Activated naive CD4-positive, alpha-beta T cell (primary cell): ENCODE results near the gene ABI3.
"Not testable (repeated sequence)": the region's sequence is repeated elsewhere in the genome, so short reads cannot be mapped to it uniquely, and the experiment has no call there.

Experiments used
- DNase-seq, 4 experiments: peaks; one replicate each; lab custom pipeline; 2025; lab: John Stamatoyannopoulos, UW

The ABI3 gene

GRCh38 chr17:49252148-49252695 is 41.7 kb downstream of the ABI3 start:
- no peak for DNase-seq

DNA sequence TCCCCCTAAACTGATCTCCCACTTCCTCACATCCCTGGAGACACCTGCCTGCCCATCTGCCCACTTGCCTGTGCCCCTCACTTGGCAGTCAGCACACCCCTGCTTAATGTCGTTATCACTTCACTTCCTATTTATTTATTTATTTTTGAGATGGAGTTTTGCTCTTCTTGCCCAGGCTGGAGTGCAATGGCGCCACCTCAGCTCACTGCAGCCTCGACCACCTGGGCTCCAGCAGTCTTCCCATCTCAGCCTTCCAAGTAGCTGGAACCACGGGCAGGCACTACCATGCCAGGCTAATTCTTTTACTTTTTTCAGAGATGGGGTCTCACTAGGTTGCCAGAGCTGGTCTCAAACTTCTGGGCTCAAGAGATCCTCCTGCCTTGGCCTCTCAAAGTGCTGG is 43.6 kb downstream of the ABI3 start:
- no peak for DNase-seq

GRCh38 chr17:49255125-49255524 is 44.6 kb downstream of the ABI3 start:
- no peak for DNase-seq

GRCh38 chr17:49258394-49258793 is 47.9 kb downstream of the ABI3 start:
- DNase-seq: no peak

DNA sequence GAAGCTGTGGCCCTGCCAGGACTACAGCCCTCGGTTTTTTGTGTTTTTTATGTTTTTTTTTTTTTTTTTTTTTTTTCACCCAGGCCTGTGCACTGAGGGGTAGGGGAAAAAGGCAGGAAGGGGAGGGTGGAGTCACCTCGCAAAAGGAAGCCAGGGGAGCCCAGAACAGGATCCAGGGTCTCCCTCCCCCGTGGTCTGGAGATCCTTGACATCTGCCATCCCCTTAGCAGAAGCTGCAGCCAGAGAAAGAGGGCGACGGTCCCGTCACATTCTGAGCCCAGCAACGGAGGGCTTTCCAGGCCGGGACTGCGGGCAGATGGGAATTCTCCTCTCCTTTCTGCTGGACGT is 49.1 kb downstream of the ABI3 start:
- no peak for DNase-seq

GRCh38 chr17:49260011-49260816 is 49.7 kb downstream of the ABI3 start:
- DNase-seq: peak; percentile 11 to 38 (median 17)

GRCh38 chr17:49260817-49261291 is 50.3 kb downstream of the ABI3 start:
- no peak for DNase-seq

- not testable (repeated sequence) for DNase-seq
Measured at GRCh38 chr17:49261540-49261939, 51.0 kb downstream of the ABI3 start.

- DNase-seq: no peak
Measured at GRCh38 chr17:49266233-49266632, 55.7 kb downstream of the ABI3 start.

DNA sequence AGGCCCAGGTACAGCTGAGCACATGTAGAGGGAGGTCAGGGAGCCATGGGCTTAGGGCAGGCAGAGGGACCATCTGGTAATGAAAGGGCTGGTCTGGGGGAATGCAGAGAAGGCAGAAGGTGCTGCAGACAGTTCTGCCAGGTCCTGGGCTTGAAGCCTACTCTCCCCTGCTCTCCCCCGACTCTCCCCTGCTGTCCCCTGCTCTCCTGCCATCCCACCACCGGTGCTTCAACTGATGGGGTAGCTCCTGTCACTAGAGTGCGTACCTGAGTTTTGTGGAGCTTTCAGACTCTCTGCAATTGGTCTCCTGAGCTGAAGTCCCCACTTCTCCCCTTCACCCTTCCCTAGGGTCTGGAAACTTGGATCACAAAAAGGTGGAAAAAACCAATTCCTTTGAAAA is 57.4 kb downstream of the ABI3 start:
- no peak for DNase-seq

DNA sequence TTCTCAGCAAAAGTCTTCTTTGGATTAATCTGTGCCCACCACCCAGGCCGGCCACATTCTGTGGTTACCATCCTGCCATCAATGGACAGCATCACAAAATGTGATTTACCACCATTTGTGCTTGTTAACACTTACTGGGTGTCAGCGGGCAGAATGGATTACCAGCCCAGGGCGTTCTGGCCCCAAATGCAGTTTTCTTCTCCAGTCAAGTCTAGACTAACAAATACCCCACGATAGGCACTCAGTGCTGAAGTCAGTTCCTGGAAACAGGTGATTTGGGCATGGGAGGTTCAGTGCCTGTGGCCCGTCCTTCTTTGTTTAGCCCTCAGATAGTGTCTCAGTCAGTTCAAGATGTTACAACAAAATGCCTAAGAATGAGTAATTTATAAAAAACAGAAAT is 58.8 kb downstream of the ABI3 start:
- DNase-seq: no peak
